SK-N-SH (cell line): ENCODE data around the gene ZSWIM5.

Source experiments
- CTCF ChIP-seq: fragments of 200-600 bp; sonication (generic); IDR thresholded peaks from 2 replicates; pipeline ENCODE4 v1.6.1; 2017; ENCODE audit warnings: antibody characterized with exemption, mild to moderate bottlenecking, moderate library complexity
- EP300 ChIP-seq, 2 experiments: IDR thresholded peaks; 2 replicates each; pipeline versions ENCODE4 v1.4.0 to v1.6.1; 2012; ENCODE audit warnings: borderline replicate concordance in 1 of 2, low read depth in 1 of 2, low read length in 1 of 2
- GABPA ChIP-seq: IDR thresholded peaks from 2 replicates; pipeline ENCODE4 v1.4.0; 2012; ENCODE audit warnings: low read depth, mild to moderate bottlenecking
- MAX ChIP-seq: IDR thresholded peaks from 2 replicates; pipeline ENCODE4 v1.4.0; 2012; ENCODE audit warnings: low read depth
- MEF2A ChIP-seq: IDR thresholded peaks from 2 replicates; pipeline ENCODE4 v1.4.0; 2012; ENCODE audit warnings: low read depth, borderline replicate concordance
- POLR2AphosphoS5 ChIP-seq: IDR thresholded peaks from 2 replicates; pipeline ENCODE4 v1.6.1; 2012; ENCODE audit warnings: low read depth, low read length
- REST ChIP-seq: IDR thresholded peaks from 2 replicates; pipeline ENCODE4 v1.6.1; 2012; ENCODE audit warnings: mild to moderate bottlenecking, low read depth, low read length, moderate library complexity
- SIN3A ChIP-seq: IDR thresholded peaks from 2 replicates; pipeline ENCODE4 v1.6.1; 2012; ENCODE audit warnings: low read depth, mild to moderate bottlenecking, low read length, moderate library complexity, borderline replicate concordance
- TCF12 ChIP-seq: IDR thresholded peaks from 2 replicates; pipeline ENCODE4 v1.4.0; 2012
- USF1 ChIP-seq: IDR thresholded peaks from 2 replicates; pipeline ENCODE4 v1.4.0; 2012; ENCODE audit warnings: low read depth, borderline replicate concordance
- USF2 ChIP-seq: fragments of 150-350 bp; IDR thresholded peaks from 2 replicates; pipeline ENCODE4 v1.6.1; 2017; ENCODE audit warnings: antibody characterized with exemption, low read length, low read depth, borderline replicate concordance
- ZBTB33 ChIP-seq: IDR thresholded peaks from 2 replicates; pipeline ENCODE4 v1.4.0; 2012; ENCODE audit warnings: low read depth, borderline replicate concordance

GRCh38 chr1:45171575-45171974 is 34.8 kb downstream of the ZSWIM5 start:
- TF ChIP-seq CTCF = no peak
- no peak for TF ChIP-seq EP300 (IDR thresholded peaks at IDR 0.05; ENCODE audit: borderline replicate concordance in 1 of 2, low read depth in 1 of 2, low read length in 1 of 2)
- no peak for TF ChIP-seq POLR2AphosphoS5
- no peak for TF ChIP-seq REST
- TF ChIP-seq USF2 = no peak
- no peak for TF ChIP-seq MAX
- no peak for TF ChIP-seq USF1
- TF ChIP-seq TCF12 = no peak
- no peak for TF ChIP-seq MEF2A
- TF ChIP-seq SIN3A = no peak
- TF ChIP-seq GABPA = no peak
- TF ChIP-seq ZBTB33 = no peak
